DMS79 (cell line): ENCODE data around the gene PSRC1.

Source experiments
- DNase-seq: peaks from one replicate; lab custom pipeline; 2025; lab: John Stamatoyannopoulos, UW

PSRC1 gene

DNA sequence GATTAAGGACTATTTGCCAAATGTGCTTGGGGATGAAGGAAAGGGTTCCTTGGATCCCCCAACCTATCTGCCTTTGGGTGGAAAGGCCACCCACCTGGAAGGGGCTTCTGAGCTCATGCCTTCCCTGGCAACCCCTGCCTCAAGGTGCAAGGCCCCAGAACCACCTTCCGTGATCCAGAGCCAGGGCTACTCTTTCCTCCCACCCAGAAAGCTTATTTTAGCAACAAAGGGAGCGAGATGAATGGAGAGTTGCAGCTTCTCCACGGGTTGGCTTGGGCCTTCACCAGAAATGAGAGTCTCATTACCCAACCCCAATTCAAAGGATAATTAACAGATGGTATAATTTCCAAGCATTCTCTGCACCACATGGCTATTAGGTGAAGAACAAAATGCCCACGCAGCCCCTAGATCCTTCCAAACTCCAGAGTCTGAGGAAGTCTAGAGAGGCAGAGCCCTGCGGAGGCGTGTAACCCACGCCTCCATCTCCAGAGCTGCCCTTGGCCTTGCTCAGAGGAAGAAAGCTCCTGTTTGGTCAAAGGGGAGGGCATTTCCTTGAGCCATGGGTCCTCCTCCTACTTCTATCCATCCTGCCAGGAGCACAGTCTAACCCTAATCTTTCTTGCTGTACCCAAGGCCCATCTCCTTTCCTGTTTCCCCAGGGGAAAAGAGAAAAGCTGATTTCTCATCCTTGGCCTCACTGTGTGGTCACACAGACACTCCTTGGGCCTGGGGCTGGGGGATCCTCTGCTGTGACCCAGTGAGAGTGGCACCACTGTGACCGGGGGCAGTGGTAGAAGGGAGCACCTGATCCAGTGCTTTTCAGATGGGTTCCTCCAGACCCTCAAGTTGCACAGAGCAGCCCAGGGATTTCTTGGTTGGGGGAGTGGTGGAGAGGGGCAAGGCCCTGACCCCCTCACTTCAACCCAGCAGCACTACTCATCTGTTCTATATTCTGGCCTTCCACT lies 35.3 kb downstream of the PSRC1 start:
- DNase-seq: no peak

DNA sequence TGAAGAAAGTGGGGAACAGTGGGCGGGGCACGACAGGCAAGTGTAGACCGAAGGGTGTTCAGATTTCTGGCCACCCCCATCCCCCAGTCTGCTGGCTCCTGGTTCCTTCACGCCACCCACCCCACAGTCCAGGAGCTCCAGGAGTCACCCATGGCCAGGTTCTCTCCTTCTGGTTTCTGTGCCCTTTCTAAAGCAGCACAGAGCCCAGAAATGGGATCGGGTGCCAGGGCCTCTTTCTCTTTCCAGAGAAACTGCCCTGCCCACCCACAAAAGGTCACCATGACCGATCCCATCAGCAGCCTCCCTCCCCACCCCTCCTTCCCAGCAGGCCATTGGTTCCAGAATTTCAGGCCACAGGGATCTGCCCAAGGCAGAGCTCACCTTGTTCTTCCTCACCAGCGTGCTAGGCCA lies 36.8 kb downstream of the PSRC1 start:
- no peak for DNase-seq

DNA sequence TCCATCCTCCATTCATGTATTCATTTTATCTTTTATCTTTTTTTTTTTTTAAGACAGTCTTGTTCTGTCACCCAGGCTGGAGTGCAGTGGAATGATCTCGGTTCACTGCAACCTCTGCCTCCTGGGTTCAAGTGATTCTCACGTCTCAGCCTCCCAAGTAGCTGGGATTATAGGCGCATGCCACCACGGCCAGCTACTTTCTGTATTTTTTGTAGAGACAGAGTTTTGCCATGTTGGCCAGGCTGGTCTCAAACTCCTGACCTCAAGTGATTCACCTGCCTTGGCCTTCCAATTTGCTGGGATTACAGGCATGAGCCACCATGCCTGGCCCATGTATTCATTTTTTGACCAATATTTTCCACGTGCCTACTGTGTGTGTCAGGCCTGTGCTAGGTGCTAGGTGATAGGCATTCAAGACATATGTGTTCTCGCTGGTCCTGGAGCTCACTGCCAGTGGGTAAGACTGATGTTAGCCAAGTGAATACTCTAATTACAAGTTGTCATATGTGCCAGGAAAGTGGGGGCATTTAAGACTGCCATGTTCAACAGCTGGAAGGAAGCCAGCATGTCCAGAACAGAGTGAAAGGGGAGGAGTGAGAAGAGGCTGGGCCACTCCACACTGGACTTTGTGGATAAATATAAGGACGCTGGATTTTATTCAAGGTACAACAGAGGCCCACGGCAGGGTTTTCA lies 38.9 kb downstream of the PSRC1 start:
- DNase-seq: no peak

GRCh38 chr1:109243221-109243620 lies 39.7 kb downstream of the PSRC1 start:
- no peak for DNase-seq

GRCh38 chr1:109242387-109242786 lies 40.6 kb downstream of the PSRC1 start:
- DNase-seq: no peak

DNA sequence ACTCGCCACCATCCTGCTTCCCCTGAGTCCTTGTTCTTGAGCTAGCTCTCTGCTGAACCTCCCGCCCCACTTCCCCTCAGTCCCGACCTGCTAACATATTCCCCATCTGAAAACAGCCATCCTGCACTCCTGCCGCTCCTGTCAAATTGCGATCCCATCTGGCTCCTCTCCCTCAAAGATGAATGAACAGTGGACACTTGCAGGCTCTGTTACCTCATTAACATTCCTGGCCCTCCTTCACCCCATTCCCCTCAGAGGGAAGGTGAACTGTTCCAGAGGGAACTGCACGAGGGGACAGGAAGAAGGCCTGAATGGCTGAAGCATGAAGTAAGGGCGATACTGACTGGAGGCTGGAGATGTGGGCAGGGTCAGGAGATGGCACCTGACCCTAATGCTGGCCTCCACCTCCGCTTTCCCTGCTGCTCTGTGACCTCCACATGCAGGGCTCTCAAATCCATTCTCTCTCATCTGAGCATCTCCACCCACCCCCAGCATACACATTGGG lies 41.1 kb downstream of the PSRC1 start:
- no peak for DNase-seq

DNA sequence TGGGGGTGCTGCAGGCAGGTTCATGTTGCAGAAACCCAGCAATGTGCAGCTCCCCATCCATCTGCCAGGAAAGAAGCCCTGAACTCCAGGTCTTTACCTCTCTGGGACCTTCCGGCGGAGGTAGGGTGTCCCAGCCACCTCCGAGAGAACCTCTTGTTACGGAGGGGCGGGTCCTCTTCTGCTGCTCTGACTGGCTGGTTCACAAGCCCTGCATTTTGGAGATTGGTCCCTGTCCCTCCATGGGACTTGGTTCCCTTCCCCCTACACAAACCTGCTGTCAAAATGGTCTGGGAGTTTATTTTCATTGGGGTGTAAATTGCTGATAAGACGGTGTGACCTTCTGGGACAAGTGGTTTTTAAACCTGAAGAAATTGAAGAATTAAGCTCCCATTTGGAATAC lies 41.6 kb downstream of the PSRC1 start:
- no peak for DNase-seq

GRCh38 chr1:109240158-109241152 lies 42.5 kb downstream of the PSRC1 start:
- no peak for DNase-seq

GRCh38 chr1:109239409-109240068 lies 43.4 kb downstream of the PSRC1 start:
- DNase-seq: no peak

DNA sequence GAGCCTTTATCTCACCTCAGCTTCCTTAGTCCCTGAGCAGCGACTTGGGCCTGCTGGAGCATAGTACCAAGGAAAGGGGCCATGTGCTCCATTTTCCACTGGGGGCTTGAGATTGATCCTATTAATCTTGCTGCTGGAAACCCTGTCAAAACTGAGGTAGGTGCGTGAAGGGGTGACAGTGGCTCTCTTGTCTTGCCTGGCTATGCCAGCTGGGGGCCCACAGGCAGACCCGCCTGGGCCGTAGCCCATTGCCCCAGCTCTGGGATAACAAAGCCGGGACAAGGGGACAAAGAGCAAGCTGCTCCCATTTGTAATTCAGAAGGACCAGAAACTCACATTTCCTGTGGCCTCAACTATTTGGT lies 43.9 kb downstream of the PSRC1 start:
- no peak for DNase-seq

- no peak for DNase-seq
These were observed 44.6 kb downstream of the PSRC1 start for GRCh38 chr1:109238382-109238781.

GRCh38 chr1:109237512-109237911 lies 45.4 kb downstream of the PSRC1 start:
- DNase-seq: no peak

GRCh38 chr1:109235137-109235536 lies 47.8 kb downstream of the PSRC1 start:
- no peak for DNase-seq

DNA sequence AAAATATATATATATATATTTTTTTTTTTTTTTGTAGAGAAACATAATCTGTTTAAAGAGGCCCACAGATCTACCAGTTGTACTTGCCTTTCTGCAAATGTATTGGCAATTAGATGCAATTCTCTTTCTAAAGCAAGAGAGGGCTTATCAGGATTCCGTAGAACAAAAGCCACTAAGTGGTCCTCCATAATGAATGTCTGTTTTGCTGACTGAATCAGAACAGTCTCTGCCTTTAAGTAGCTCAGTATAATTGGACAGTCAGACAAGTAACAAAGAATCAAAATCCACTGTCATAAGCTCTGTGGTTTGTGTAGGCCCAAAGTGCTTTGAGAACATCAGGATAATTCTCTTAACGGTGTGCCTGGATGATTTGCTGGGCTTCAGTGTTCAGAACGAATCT lies 51.9 kb downstream of the PSRC1 start:
- no peak for DNase-seq
